Motor neuron (in vitro differentiated cells): Measurements from ENCODE around the gene NTHL1. TPM values are rescaled to one million over a fixed set of nuclear protein-coding genes. Genes with fewer than 3 reads are reported as not detected.
A peak's percentile ranks its signal among the peaks of the same experiment; 100 is the strongest.

Source experiments
- ATAC-seq, 8 experiments: fragments of 200-7000 bp; cut with Tn5 transposase; replicated peaks in 6 of 8; 2 replicates each; pipeline ENCODE4 v1.8.0; 2021; ENCODE audit warnings: mild to moderate bottlenecking in 8 of 8, moderate library complexity in 8 of 8
- H3K27ac ChIP-seq, 2 donors: fragments of 250-450 bp; sonication (Bioruptor Pico); 2 replicates each; pipeline ENCODE4 v1.9.0; 2021; ENCODE audit warnings: antibody characterized with exemption in 2 of 2, mild to moderate bottlenecking in 2 of 2, moderate library complexity in 1 of 2
- H3K4me1 ChIP-seq, 2 donors: fragments of 250-450 bp; sonication (Bioruptor Pico); replicated peaks in 1 of 2; 2 replicates each; pipeline ENCODE4 v1.6.1; 2021; ENCODE audit warnings: antibody characterized with exemption in 2 of 2, mild to moderate bottlenecking in 2 of 2, moderate library complexity in 1 of 2
- H3K4me3 ChIP-seq, 5 donors: fragments of 250-450 bp; sonication (Bioruptor Pico); 2 replicates each; pipeline ENCODE4 v1.9.0; 2021; ENCODE audit warnings: antibody characterized with exemption in 5 of 5, mild to moderate bottlenecking in 5 of 5, moderate library complexity in 4 of 5
- WGBS, 10 experiments: fragments of 450-650 bp; shearing (Covaris generic); methylation state at CpG; one replicate each; pipeline ENCODE4 v1.0.0; 2022; 5-methylcytosine and 5-hydroxymethylcytosine counted together
- in situ Hi-C, 9 experiments: fragments of 400-800 bp; cut with MboI; loops; one replicate each; pipeline ENCODE4 v1.15.0; 2021; ENCODE audit warnings: low sequenced_read_pairs in 9 of 9, low pct_unique_long_range_greater_than_20kb in 2 of 9; ENCODE audit not compliant: unreplicated experiment in 9 of 9
- total RNA-seq, 8 experiments: library from RNA; unstranded; fragments of 300-600 nt; gene quantifications; 2 replicates each; pipeline versions ENCODE4 v1.2.3 to v1.2.4, GENCODE V29; 2022

Gene NTHL1
- total RNA-seq, 8 experiments from 2014 or later = 13.0 to 28.3 (median 18.8) TPM

- H3K4me3 ChIP-seq = no peak overlapping the region
- in situ Hi-C loops = no loop called here
- 77 to 100% (median 80%) methylated on average over 1 to 8 of the region's 35 CpGs; no CpG with 5 or more reads in 3 of the 10 experiments for WGBS, 10 experiments
- no peak for ATAC-seq
- H3K4me1 ChIP-seq = peaks cover 0 to 7% of the 10 kb centered on the region in 2 donors
- peak overlapping the region; percentile 16 to 73 for H3K27ac ChIP-seq
Observed at GRCh38 chr16:2081201-2082084, 33.8 kb upstream of the NTHL1 start.

- Histone ChIP-seq H3K27ac (no peak overlapping the region), H3K4me3 (no peak overlapping the region), H3K4me1 (peaks cover 0 to 7% of the 10 kb centered on the region in 2 donors)
- in situ Hi-C loops = no loop called here
- no CpG with 5 or more reads among the region's 16 CpGs for WGBS, 10 experiments
- no peak for ATAC-seq
Observed at GRCh38 chr16:2079991-2080390, 32.4 kb upstream of the NTHL1 start.

GRCh38 chr16:2079311-2079800, 31.7 kb upstream of the NTHL1 start:
- Histone ChIP-seq H3K4me1 (peaks cover 0 to 7% of the 10 kb centered on the region in 2 donors), H3K27ac (no peak overlapping the region), H3K4me3 (no peak overlapping the region)
- ATAC-seq = no peak
- 73 to 96% (median 95%) methylated on average over 3 to 14 of the region's 30 CpGs; no CpG with 5 or more reads in 7 of the 10 experiments for WGBS, 10 experiments
- in situ Hi-C loops = no loop called here

GRCh38 chr16:2078691-2079090, 31.1 kb upstream of the NTHL1 start:
- Histone ChIP-seq H3K4me3 (no peak overlapping the region), H3K4me1 (peaks cover 0 to 7% of the 10 kb centered on the region in 2 donors), H3K27ac (no peak overlapping the region)
- ATAC-seq = no peak
- WGBS, 10 experiments = no CpG with 5 or more reads among the region's 23 CpGs
- in situ Hi-C loops = no loop called here

- H3K27ac ChIP-seq = no peak overlapping the region
- no peak overlapping the region for H3K4me3 ChIP-seq
- peaks cover 0 to 7% of the 10 kb centered on the region in 2 donors for H3K4me1 ChIP-seq
- WGBS, 10 experiments = 67 to 100% (median 97%) methylated on average over 1 to 6 of the region's 7 CpGs; no CpG with 5 or more reads in 7 of the 10 experiments
- in situ Hi-C loops = no loop called here
- ATAC-seq = no peak
Observed at GRCh38 chr16:2078096-2078495, 30.5 kb upstream of the NTHL1 start.

- in situ Hi-C loops = no loop called here
- ATAC-seq = no peak
- 80 to 100% (median 100%) methylated on average over 2 to 4 of the region's 21 CpGs; no CpG with 5 or more reads in 6 of the 10 experiments for WGBS, 10 experiments
- Histone ChIP-seq H3K4me3 (no peak overlapping the region), H3K27ac (no peak overlapping the region), H3K4me1 (peaks cover 0 to 7% of the 10 kb centered on the region in 2 donors)
Observed at GRCh38 chr16:2077696-2078095, 30.1 kb upstream of the NTHL1 start.

- WGBS, 10 experiments = 75 to 100% (median 92%) methylated on average over 1 to 11 of the region's 17 CpGs; no CpG with 5 or more reads in 3 of the 10 experiments
- no peak for ATAC-seq
- H3K27ac ChIP-seq = no peak overlapping the region
- in situ Hi-C loops = no loop called here
- peaks cover 0 to 4% of the 10 kb centered on the region in 2 donors for H3K4me1 ChIP-seq
- no peak overlapping the region for H3K4me3 ChIP-seq
Observed at GRCh38 chr16:2077016-2077415, 29.4 kb upstream of the NTHL1 start.

- no peak for ATAC-seq
- in situ Hi-C loops = no loop called here
- no peak overlapping the region for H3K27ac ChIP-seq
- no peaks in the 10 kb centered on the region for H3K4me1 ChIP-seq
- no peak overlapping the region for H3K4me3 ChIP-seq
- WGBS, 10 experiments = 80 to 100% (median 85%) methylated on average over 1 to 4 of the region's 28 CpGs; no CpG with 5 or more reads in 6 of the 10 experiments
Observed at GRCh38 chr16:2076072-2076865, 28.6 kb upstream of the NTHL1 start.

- Histone ChIP-seq H3K4me3 (no peak overlapping the region), H3K4me1 (no peaks in the 10 kb centered on the region), H3K27ac (no peak overlapping the region)
- in situ Hi-C loops = no loop called here
- no peak for ATAC-seq
- 90 to 100% (median 93%) methylated on average over 1 to 10 of the region's 24 CpGs; no CpG with 5 or more reads in 7 of the 10 experiments for WGBS, 10 experiments
Observed at GRCh38 chr16:2075631-2076030, 28.0 kb upstream of the NTHL1 start.

- peak in 1 of 8 experiments; percentile 8 for ATAC-seq
- Histone ChIP-seq H3K4me1 (no peaks in the 10 kb centered on the region), H3K27ac (no peak overlapping the region), H3K4me3 (no peak overlapping the region)
- WGBS, 10 experiments = 92 to 97% (median 96%) methylated on average over 5 to 13 of the region's 20 CpGs; no CpG with 5 or more reads in 7 of the 10 experiments
- in situ Hi-C loops = no loop called here
Observed at GRCh38 chr16:2074071-2074470, 26.4 kb upstream of the NTHL1 start.

- ATAC-seq = no peak
- in situ Hi-C loops = no loop called here
- WGBS, 10 experiments = 67 to 100% (median 85%) methylated on average over 1 to 4 of the region's 8 CpGs; no CpG with 5 or more reads in 6 of the 10 experiments
Observed at GRCh38 chr16:2072926-2073325, 25.3 kb upstream of the NTHL1 start.

GRCh38 chr16:2071454-2072202, 24.0 kb upstream of the NTHL1 start:
- peak in 5 of 8 experiments; percentile 7 to 35 (median 19) for ATAC-seq
- in situ Hi-C loops = no loop called here
- Histone ChIP-seq H3K27ac (no peak overlapping the region), H3K4me1 (no peaks in the 10 kb centered on the region), H3K4me3 (no peak overlapping the region)
- WGBS, 10 experiments = 68 to 95% (median 93%) methylated on average over 4 to 12 of the region's 34 CpGs; no CpG with 5 or more reads in 7 of the 10 experiments

More at GRCh38 chr16:2072926-2073325, 25.3 kb upstream of the NTHL1 start:
- H3K4me1 ChIP-seq = no peaks in the 10 kb centered on the region
- no peak overlapping the region for H3K4me3 ChIP-seq
- no peak overlapping the region for H3K27ac ChIP-seq
